Upper lobe of left lung (tissue), 4 donors: ENCODE results near the gene VPS8.

ENCODE experiments used
- CTCF ChIP-seq, 6 experiments: fragments of 450-650 bp in 4 of 6; fragments of 200-600 bp in 2 of 6; sonication (generic) in 2 of 6; IDR thresholded peaks; one replicate each; pipeline ENCODE4 v1.5.1; 2016 to 2019; ENCODE audit warnings: antibody characterized with exemption in 6 of 6
- EP300 ChIP-seq, 4 donors: sonication (generic); formaldehyde crosslinking; IDR thresholded peaks; one replicate each; pipeline ENCODE4 v1.5.1; 2017; ENCODE audit warnings: antibody characterized with exemption in 4 of 4, control low read depth in 2 of 4
- POLR2A ChIP-seq, 4 donors: fragments of 450-650 bp; IDR thresholded peaks; one replicate each; pipeline ENCODE4 v1.5.1; 2016 to 2017; ENCODE audit warnings: antibody characterized with exemption in 4 of 4, mild to moderate bottlenecking in 2 of 4
- POLR2AphosphoS5 ChIP-seq, 2 donors: sonication (generic); formaldehyde crosslinking; IDR thresholded peaks; one replicate each; pipeline ENCODE4 v1.5.1; 2017; ENCODE audit warnings: antibody characterized with exemption in 2 of 2

GRCh38 chr3:184912163-184912562, 100.2 kb downstream of the VPS8 start:
- TF ChIP-seq CTCF (IDR thresholded peaks at IDR 0.05) (no peak), POLR2A (IDR thresholded peaks at IDR 0.05) (no peak), POLR2AphosphoS5 (IDR thresholded peaks at IDR 0.05) (no peak), EP300 (IDR thresholded peaks at IDR 0.05) (no peak)
